ENCODE measurements around the gene FAM193B. TPM values are rescaled to one million over a fixed set of nuclear protein-coding genes. Genes with fewer than 3 reads are reported as not detected.

FAM193B gene
- total and polyA plus RNA-seq, 9 of the 15 experiments (the other 6 are each of a cell fraction or from before 2014, with no cell fraction given) = 4.4 to 76.4 (median 37.3) TPM

GRCh38 chr5:177546258-177546741, 8.1 kb downstream of the FAM193B start:
- BruUV-seq (replicated peaks) = no TSS peak
- POLR2A ChIA-PET = interaction anchor here (0.6 to 4.3 kb wide), 10 partner anchors 8 to 654 kb away, joined by 3 to 28 read pairs (median 4); no protein-coding TSS in a partner anchor
- peak; percentile 73 for FAIRE-seq
- TF ChIP-seq ZNF3 (CRISPR knock-in tag; IDR thresholded peaks at IDR 0.05) (no peak), SAP30 (IDR thresholded peaks at IDR 0.05; ENCODE audit: borderline replicate concordance, insufficient read depth, low read depth, low read length, poor library complexity, severe bottlenecking) (no peak), JUN (IDR thresholded peaks at IDR 0.05; ENCODE audit: borderline replicate concordance, low read depth, low read length) (peak; percentile 75), JUN (CRISPR knock-in tag; IDR thresholded peaks at IDR 0.05; ENCODE audit: borderline replicate concordance) (no peak), SMAD1 (IDR thresholded peaks at IDR 0.05; ENCODE audit: low read depth, low read length, partially characterized antibody) (no peak), THAP12 (CRISPR knock-in tag; IDR thresholded peaks at IDR 0.05) (no peak), CHCHD3 (CRISPR knock-in tag; IDR thresholded peaks at IDR 0.05) (no peak), CEBPZ (IDR thresholded peaks at IDR 0.05; ENCODE audit: borderline replicate concordance, low read depth, low read length) (no peak), FIP1L1 (IDR thresholded peaks at IDR 0.05; ENCODE audit: low read depth, low read length, poor library complexity, severe bottlenecking) (no peak), FOS (IDR thresholded peaks at IDR 0.05; ENCODE audit: extremely low read depth, insufficient read length) (peak; percentile 11)
- TF ChIP-seq, protein P1, sequence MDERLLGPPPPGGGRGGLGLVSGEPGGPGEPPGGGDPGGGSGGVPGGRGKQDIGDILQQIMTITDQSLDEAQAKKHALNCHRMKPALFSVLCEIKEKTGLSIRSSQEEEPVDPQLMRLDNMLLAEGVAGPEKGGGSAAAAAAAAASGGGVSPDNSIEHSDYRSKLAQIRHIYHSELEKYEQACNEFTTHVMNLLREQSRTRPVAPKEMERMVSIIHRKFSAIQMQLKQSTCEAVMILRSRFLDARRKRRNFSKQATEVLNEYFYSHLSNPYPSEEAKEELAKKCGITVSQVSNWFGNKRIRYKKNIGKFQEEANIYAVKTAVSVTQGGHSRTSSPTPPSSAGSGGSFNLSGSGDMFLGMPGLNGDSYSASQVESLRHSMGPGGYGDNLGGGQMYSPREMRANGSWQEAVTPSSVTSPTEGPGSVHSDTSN (CRISPR knock-in tag; IDR thresholded peaks at IDR 0.05; ENCODE audit: low read depth) = no peak
- TF ChIP-seq, protein P1 (tag; conservative IDR thresholded peaks at IDR 0.05; ENCODE audit: low read depth) = no peak

More at GRCh38 chr5:177546258-177546741, 8.1 kb downstream of the FAM193B start:
- ATAC-seq (peak; percentile 66), DNase-seq (ENCODE audit: extremely low read depth in 1 of 4, low spot score in 3 of 4) (peak in 1 of 4 experiments; percentile 18)
- WGBS (ENCODE audit: insufficient coverage, low coverage, missing lambda C conversion rate) = 80% methylated on average over 1 of the region's 1 CpG
- Histone ChIP-seq H4K20me1 (replicated peaks; ENCODE audit: control insufficient read depth, insufficient read depth, low read length) (peaks cover 4% of the 10 kb centered on the region; the same call in 1 of the 2 replicates), H3K9me3 (replicated peaks; ENCODE audit: control insufficient read depth, insufficient read depth, low read depth, low read length) (no peaks in the 10 kb centered on the region), H3K4me1 (replicated peaks in 1 of 2; ENCODE audit: control insufficient read depth in 2 of 2, insufficient read depth in 2 of 2, low read length in 2 of 2) (peaks cover 0 to 9% of the 10 kb centered on the region in 2 experiments; a peak in 4 of 5 replicates), H3K4me3 (no peak overlapping the region), H3K27me3 (ENCODE audit: control insufficient read depth in 2 of 2, insufficient read depth in 2 of 2, low read length in 2 of 2) (no peaks in the 10 kb centered on the region), H3K36me3 (ENCODE audit: control insufficient read depth, insufficient read depth, low read length) (peaks cover 55% of the 10 kb centered on the region; the same call in 2 of the 3 replicates), H3K27ac (ENCODE audit: extremely low read depth, low read depth, low read length) (no peak overlapping the region), H3K9ac (ENCODE audit: insufficient read depth in 1 of 2, low read depth in 2 of 2, low read length in 2 of 2) (no peak overlapping the region; a peak in 1 of 4 replicates), H3K9me1 (ENCODE audit: control insufficient read depth, insufficient read depth, low read length) (no peaks in the 10 kb centered on the region), H3K79me2 (ENCODE audit: control insufficient read depth, insufficient read depth, low read length) (peaks cover 53% of the 10 kb centered on the region), H2AFZ (ENCODE audit: low read depth, low read length) (no peak overlapping the region), H3K4me2 (ENCODE audit: insufficient read depth, low read length) (no peak overlapping the region)
- CTCF ChIA-PET (ENCODE audit: low intra/inter-chr PET ratio) = no interaction called here
- intact Hi-C loops (cut with micrococcal nuclease) = no loop called here
- in situ Hi-C loops (cut with MboI) = no loop called here

All from K562 (cell line).